K562 (cell line): Measurements from ENCODE around the gene ENTPD8. TPM values are rescaled to one million over a fixed set of nuclear protein-coding genes. Genes with fewer than 3 reads are reported as not detected.
A peak's percentile ranks its signal among the peaks of the same experiment; 100 is the strongest.

Experiments
- ATF7 ChIP-seq: fragments of 450-650 bp; IDR thresholded peaks from 2 replicates; pipeline ENCODE4 v1.7.1; 2014; ENCODE audit warnings: mild to moderate bottlenecking, moderate library complexity
- CBFA2T3 ChIP-seq: fragments of 450-650 bp; IDR thresholded peaks from 2 replicates; pipeline ENCODE4 v1.6.1; 2017
- CBFB ChIP-seq: sonication (generic); formaldehyde crosslinking; IDR thresholded peaks from 2 replicates; pipeline ENCODE4 v1.4.0; 2020; ENCODE audit warnings: mild to moderate bottlenecking, missing genetic modification reagents
- CBX3 ChIP-seq, 2 experiments: IDR thresholded peaks; 1 replicate in 1 of 2; 2 replicates in 1 of 2; pipeline ENCODE4 v1.6.1; 2012; ENCODE audit warnings: inconsistent platforms in 2 of 2, low read length in 2 of 2, borderline replicate concordance in 1 of 2, control low read depth in 1 of 2
- E2F6 ChIP-seq, 2 experiments: IDR thresholded peaks; 2 replicates each; pipeline ENCODE4 v1.6.1; 2011; ENCODE audit warnings: borderline replicate concordance in 1 of 2, control low read depth in 1 of 2, low read depth in 1 of 2, low read length in 1 of 2, mild to moderate bottlenecking in 1 of 2, mixed read lengths in 1 of 2, moderate library complexity in 1 of 2; ENCODE audit not compliant: insufficient read depth in 1 of 2, insufficient read length in 1 of 2, poor library complexity in 1 of 2, severe bottlenecking in 1 of 2; ENCODE audit errors: extremely low read depth in 1 of 2
- EGR1 ChIP-seq: fragments of 450-650 bp; conservative IDR thresholded peaks from 2 replicates; pipeline ENCODE4 v1.6.1; 2017; ENCODE audit warnings: mild to moderate bottlenecking
- ELF1 ChIP-seq: fragments of 200-800 bp; sonication (Bioruptor generic); IDR thresholded peaks from 2 replicates; pipeline ENCODE4 v1.6.1; 2016; ENCODE audit warnings: missing genetic modification characterization, missing compliant biosample characterization
- KDM2B ChIP-seq: fragments of 250-450 bp; sonication (Bioruptor Pico); IDR thresholded peaks from 2 replicates; pipeline ENCODE4 v1.8.0; 2021; ENCODE audit warnings: mild to moderate bottlenecking, moderate library complexity
- MLLT1 ChIP-seq, 2 experiments: fragments of 450-650 bp; IDR thresholded peaks; 2 replicates each; pipeline ENCODE4 v1.6.1; 2016
- PCBP2 ChIP-seq: fragments of 200-400 bp; formaldehyde crosslinking; IDR thresholded peaks from 2 replicates; pipeline ENCODE4 v1.6.1; 2018; ENCODE audit warnings: low read length, low read depth, mild to moderate bottlenecking, moderate library complexity; ENCODE audit not compliant: poor library complexity, severe bottlenecking
- SOX6 ChIP-seq: fragments of 450-650 bp; IDR thresholded peaks from 2 replicates; pipeline ENCODE4 v1.6.1; 2014; ENCODE audit warnings: mild to moderate bottlenecking
- TEAD4 ChIP-seq, 2 experiments: sonication (generic) in 1 of 2; formaldehyde crosslinking in 1 of 2; IDR thresholded peaks; 2 replicates each; pipeline versions ENCODE4 v1.6.1 to v1.8.0; 2012 to 2022; ENCODE audit warnings: borderline replicate concordance in 1 of 2, inconsistent platforms in 1 of 2, low read length in 1 of 2, mild to moderate bottlenecking in 1 of 2, missing genetic modification reagents in 1 of 2
- ZBTB11 ChIP-seq, 3 experiments: fragments of 200-800 bp in 1 of 3; fragments of 250-450 bp in 1 of 3; fragments of 450-650 bp in 1 of 3; sonication (Bioruptor Pico) in 1 of 3; sonication (Bioruptor generic) in 1 of 3; formaldehyde crosslinking in 1 of 3; IDR thresholded peaks; 2 replicates each; pipeline versions ENCODE4 v1.6.1 to v1.8.0; 2016 to 2022; ENCODE audit warnings: mild to moderate bottlenecking in 2 of 3, missing genetic modification characterization in 2 of 3, missing compliant biosample characterization in 1 of 3, moderate library complexity in 1 of 3
- ZBTB17 ChIP-seq: fragments of 450-650 bp; formaldehyde crosslinking; IDR thresholded peaks from 2 replicates; pipeline ENCODE4 v1.4.0; 2020; ENCODE audit warnings: mild to moderate bottlenecking
- ZBTB7A ChIP-seq: IDR thresholded peaks from 2 replicates; pipeline ENCODE4 v1.6.1; 2011; ENCODE audit warnings: low read depth, mild to moderate bottlenecking, low read length, moderate library complexity, borderline replicate concordance; ENCODE audit not compliant: control insufficient read depth
- ZBTB9 ChIP-seq: fragments of 450-650 bp; formaldehyde crosslinking; IDR thresholded peaks from 2 replicates; pipeline ENCODE4 v1.4.0; 2020; ENCODE audit warnings: mild to moderate bottlenecking, moderate library complexity
- ZEB2 ChIP-seq: fragments of 450-650 bp; IDR thresholded peaks from 2 replicates; pipeline ENCODE4 v1.6.1; 2016
- ZNF584 ChIP-seq: fragments of 200-800 bp; sonication (Bioruptor generic); IDR thresholded peaks from 2 replicates; pipeline ENCODE4 v1.6.1; 2016; ENCODE audit warnings: low read depth, mild to moderate bottlenecking, missing genetic modification characterization, missing compliant biosample characterization
- polyA plus RNA-seq, 8 experiments: library from polyadenylated mRNA; depleted of rRNA in 4 of 8; stranded (reverse) in 5 of 8; unstranded in 3 of 8; fragments of >200 nt; fragmentation: Nextera tagmentation in 2 of 8; fragmentation: Illumina TruSeq in 1 of 8; extraction: Ambion mirVana in 2 of 8; extraction: Trizol in 1 of 8; gene quantifications; 2 replicates each; pipeline versions ENCODE4 v1.2.1 to v1.2.3, GENCODE V29; 2011 to 2014; ENCODE audit warnings: inconsistent platforms in 1 of 8, missing spikeins in 1 of 8
- total RNA-seq, 7 experiments: library from RNA; depleted of rRNA in 6 of 7; stranded (reverse); fragments of >200 nt in 6 of 7; fragmentation: Illumina TruSeq in 2 of 7; extraction: Trizol in 2 of 7; gene quantifications; 2 replicates each; pipeline versions ENCODE4 v1.2.1 to v1.2.3, GENCODE V29; 2011 to 2021; ENCODE audit warnings: low replicate concordance in 1 of 7

Gene ENTPD8
- total and polyA plus RNA-seq, 9 of the 15 experiments (the other 6 are each of a cell fraction or from before 2014, with no cell fraction given) = 0.06 to 0.27 (median 0.19) TPM; not detected in 5

GRCh38 chr9:137411645-137412380 is 29.3 kb downstream of the ENTPD8 start (continued):
- TF ChIP-seq TEAD4 (IDR thresholded peaks at IDR 0.05; ENCODE audit: low read length) (peak; percentile 42), TEAD4 (CRISPR knock-in tag; IDR thresholded peaks at IDR 0.05; ENCODE audit: borderline replicate concordance) (no peak), KDM2B (CRISPR knock-in tag) (no peak), ZBTB9 (CRISPR knock-in tag) (no peak), EGR1 (peak; percentile 63), CBFB (CRISPR knock-in tag) (peak; percentile 79; the same call in 1 of the 2 replicates), ZNF584 (CRISPR knock-in tag) (0 out of 2 replicates have a peak, but pooled peaks have one; percentile 36), ATF7 (no peak), SOX6 (0 out of 2 replicates have a peak, but pooled peaks have one; percentile 43), ZBTB7A (peak; percentile 53; the same call in 1 of the 2 replicates), ZBTB11 (CRISPR knock-in tag; IDR thresholded peaks at IDR 0.05) (peak in 1 of 3 experiments; percentile 66; a peak in 1 of 6 replicates), PCBP2 (peak; percentile 63), MLLT1 (IDR thresholded peaks at IDR 0.05) (peak in 1 of 2 experiments; percentile 91; a peak in 2 of 4 replicates), ZEB2 (0 out of 2 replicates have a peak, but pooled peaks have one; percentile 39), ZBTB17 (0 out of 2 replicates have a peak, but pooled peaks have one; percentile 39), CBFA2T3 (peak; percentile 13; the same call in 1 of the 2 replicates), E2F6 (IDR thresholded peaks at IDR 0.05; ENCODE audit: borderline replicate concordance in 1 of 2, extremely low read depth in 1 of 2, insufficient read depth in 1 of 2, insufficient read length in 1 of 2, low read depth in 1 of 2, low read length in 1 of 2, poor library complexity in 1 of 2, severe bottlenecking in 1 of 2) (peak in 1 of 2 experiments; percentile 52), ELF1 (tag) (no peak), CBX3 (IDR thresholded peaks at IDR 0.05; ENCODE audit: borderline replicate concordance in 1 of 2, low read length in 2 of 2) (no peak)
